GM12874 (cell line): ENCODE measurements around the gene SMOC2.

Experiments
- TF ChIP-seq, protein P1 (sequence below): IDR thresholded peaks from 2 replicates; pipeline ENCODE4 v1.5.1; 2011; ENCODE audit warnings: low read depth, mild to moderate bottlenecking, control low read depth, low read length, moderate library complexity; ENCODE audit not compliant: insufficient read depth

Gene SMOC2

DNA sequence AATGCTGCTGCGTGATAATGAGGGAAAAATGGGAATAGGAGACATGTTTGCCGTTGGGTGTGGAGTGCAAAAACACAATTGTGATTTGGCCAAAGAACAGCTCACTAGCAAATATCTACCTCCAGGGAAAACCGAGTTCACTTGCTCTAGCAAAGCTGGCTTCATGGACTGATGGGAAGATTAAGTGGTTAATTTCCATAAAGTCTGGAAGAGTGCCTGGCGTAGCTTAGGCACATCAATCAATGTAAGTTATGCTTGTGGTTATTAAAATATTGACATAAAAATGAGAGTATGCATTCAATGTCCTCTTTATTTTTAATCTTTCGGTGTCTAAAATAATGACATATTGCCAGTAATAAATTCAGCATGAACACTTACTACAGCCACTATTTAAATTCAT is 267.5 kb downstream of the SMOC2 start:
- TF ChIP-seq, protein P1, sequence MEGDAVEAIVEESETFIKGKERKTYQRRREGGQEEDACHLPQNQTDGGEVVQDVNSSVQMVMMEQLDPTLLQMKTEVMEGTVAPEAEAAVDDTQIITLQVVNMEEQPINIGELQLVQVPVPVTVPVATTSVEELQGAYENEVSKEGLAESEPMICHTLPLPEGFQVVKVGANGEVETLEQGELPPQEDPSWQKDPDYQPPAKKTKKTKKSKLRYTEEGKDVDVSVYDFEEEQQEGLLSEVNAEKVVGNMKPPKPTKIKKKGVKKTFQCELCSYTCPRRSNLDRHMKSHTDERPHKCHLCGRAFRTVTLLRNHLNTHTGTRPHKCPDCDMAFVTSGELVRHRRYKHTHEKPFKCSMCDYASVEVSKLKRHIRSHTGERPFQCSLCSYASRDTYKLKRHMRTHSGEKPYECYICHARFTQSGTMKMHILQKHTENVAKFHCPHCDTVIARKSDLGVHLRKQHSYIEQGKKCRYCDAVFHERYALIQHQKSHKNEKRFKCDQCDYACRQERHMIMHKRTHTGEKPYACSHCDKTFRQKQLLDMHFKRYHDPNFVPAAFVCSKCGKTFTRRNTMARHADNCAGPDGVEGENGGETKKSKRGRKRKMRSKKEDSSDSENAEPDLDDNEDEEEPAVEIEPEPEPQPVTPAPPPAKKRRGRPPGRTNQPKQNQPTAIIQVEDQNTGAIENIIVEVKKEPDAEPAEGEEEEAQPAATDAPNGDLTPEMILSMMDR, result no peak

DNA sequence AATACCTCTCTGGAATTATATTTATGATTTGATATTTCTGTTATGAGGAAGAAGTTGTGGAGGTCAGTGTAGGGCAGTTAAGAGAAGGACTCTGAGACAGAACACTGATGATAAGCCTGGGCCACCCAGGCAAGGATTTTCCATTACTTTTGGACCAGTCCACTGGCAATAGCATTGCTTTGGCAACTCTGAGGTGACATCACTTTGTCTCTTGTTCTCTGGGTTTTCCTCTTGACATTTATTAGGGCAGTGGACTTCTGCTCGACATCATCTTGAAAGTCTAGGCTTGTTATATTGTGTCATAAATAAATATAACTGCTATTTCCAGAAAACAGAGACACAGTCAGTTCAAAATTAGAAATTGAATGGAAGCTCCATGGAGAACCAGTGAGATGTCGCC is 268.0 kb downstream of the SMOC2 start:
- TF ChIP-seq, protein P1, result no peak

DNA sequence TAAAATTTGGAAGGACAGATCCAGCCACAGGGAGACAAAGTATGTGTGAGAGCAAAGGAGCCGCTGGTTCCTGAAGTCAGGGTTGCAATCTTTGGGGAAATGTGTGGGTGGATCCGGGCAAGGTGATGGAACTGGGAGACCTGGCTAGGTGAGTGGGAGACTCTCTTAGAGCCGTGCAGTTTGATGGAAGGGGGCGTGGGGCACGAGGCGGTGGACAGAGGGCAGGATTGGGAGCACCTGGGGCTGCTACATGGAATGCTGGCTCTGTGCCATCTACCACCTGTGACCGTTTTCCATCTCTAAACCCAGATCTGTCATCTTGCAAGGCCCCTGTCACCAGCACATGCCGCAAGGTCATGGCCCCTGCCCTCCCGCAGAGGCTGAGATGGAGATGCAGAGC is 268.4 kb downstream of the SMOC2 start:
- TF ChIP-seq, protein P1, result no peak

DNA sequence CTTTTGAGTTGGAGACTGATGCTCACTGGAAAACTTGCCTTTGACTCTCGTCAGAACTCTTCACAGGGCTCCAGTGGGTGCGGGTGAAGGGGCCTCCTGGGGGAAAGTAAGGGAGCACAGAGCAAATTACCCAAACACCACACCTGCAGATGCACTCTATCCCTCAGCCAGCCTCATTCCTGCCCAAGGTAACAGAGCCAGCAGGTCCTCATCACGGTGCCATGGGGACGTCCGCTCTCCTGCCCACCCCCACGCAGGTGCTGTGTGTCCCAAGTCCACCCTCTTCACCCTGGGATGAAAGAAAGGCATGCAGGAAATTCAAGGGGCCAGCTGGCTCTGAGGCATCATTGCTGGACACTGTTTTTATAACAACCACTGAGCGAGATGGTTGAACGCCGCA is 269.0 kb downstream of the SMOC2 start:
- TF ChIP-seq, protein P1, result no peak

DNA sequence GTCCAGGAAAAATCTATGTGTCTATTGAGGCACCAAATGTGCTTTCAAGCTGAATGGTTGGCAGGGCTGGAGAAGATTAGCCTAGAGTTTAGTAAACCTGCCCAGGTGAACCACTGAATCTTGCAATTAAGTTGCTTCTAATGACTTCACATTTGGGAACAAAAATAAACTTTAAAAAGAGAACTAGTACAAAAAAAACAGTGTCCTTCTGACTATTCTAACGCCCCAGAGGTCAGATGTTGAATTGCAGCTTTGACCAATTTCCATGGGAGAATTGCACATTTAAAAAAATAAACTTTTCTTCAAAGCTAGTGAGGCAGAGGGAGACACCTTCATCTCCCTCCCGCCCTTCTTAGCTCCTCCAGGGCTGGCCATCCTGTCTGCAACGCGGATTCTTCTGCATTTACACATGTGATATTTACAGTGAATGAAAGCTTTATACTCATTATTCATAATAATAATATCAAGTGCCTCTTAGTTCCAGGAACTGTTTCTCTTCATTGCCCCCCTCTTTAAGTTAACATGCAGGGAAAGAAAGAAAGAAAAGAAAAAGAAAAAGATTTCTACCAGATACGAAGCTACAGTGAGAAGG is 270.2 kb downstream of the SMOC2 start:
- TF ChIP-seq, protein P1, result no peak

DNA sequence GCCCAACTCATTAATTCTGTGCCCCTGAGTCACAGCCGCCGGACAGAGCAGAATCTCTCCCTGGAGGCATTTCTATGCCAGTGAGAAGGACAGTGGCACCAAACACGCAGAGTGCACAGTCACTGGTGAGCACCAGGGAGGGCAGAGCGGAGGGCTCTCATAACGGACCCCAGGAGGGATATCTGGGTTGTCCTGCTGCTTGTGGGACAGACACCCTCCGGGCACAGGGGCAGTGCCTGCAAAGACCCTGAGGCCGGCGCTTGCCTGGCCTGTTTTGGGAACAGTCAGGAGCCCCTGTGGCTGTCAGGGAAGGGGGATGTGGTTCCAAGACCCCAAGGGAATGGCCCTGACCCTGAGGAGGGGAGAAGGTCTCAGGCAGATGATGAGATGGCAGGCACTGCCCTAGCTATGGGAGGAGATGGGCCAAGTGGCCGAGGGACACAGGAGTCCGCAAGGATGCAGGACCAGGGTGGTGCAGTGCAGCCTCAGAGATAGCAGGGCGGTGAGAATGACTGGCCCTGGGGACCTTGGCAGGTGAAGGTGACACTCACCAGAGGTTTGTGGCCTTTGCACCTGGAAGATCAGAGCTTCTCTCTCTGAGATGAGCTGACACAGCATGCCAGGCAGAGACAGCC is 270.8 kb downstream of the SMOC2 start:
- TF ChIP-seq, protein P1, result no peak

DNA sequence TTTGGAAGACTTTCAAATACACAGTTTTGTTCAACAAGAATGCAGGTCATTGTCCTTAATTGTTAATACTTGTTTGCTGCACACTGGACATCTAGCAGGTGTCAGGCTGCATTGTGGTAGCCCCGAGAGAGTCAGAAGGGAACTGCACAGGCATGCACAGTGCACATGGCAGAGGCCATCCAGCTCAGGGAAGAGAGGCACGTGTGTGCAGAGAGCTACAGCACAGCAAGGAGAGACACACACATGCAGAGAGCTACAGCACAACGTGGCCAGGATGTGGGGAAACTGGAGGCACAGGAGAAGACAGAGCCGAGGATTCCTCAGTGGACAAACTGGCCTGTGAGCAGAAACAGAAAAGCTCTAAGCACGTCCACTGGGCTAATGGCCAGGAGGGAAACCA is 272.0 kb downstream of the SMOC2 start:
- TF ChIP-seq, protein P1, result no peak
